Stromal cell of bone marrow (primary cell): ENCODE results near the gene TRIM28.
"Not testable (repeated sequence)": the region's sequence is repeated elsewhere in the genome, so short reads cannot be mapped to it uniquely, and the experiment has no call there.

Experiments
- DNase-seq: peaks from one replicate; pipeline ENCODE4 v3.0.0-alpha.2; 2012; ENCODE audit warnings: low read depth

Gene TRIM28

DNA sequence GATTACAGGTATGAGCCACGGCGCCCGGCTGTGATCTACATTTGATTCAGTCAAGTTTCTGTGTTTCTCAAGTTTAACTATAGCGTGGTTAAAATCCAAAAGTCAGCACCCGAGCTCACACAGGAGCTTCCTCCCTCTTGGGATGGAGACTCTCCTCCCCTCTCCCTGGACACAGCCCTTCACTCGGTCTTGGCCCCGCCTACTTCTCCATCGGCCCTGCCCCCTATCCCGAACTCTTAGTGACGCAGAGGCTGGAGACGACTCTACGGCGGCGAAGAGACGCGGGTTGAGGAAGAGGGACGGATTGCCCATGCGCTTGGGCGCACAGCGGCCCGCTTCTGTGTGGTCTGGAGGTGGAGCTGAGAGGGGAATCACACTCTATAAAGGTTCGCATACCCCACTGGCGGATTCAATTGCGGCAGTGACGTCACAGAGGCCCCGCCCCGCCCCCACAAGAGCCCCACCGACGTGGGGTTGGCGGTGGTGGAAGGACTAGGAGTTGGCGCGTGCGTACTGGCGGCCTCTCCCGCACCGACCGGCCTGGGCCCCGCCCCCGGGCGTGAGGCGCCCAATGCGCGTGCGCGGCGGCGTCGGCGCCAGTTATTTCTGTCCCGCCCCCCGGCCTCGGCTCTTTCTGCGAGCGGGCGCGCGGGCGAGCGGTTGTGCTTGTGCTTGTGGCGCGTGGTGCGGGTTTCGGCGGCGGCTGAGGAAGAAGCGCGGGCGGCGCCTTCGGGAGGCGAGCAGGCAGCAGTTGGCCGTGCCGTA is at the start of gene TRIM28:
Gene TRIM28 (plus strand): TSS at position 239 of the 765 bp plus-strand sequence. CDS start 694 bp downstream, outside the sequence.
- peak; percentile 98 for DNase-seq

DNA sequence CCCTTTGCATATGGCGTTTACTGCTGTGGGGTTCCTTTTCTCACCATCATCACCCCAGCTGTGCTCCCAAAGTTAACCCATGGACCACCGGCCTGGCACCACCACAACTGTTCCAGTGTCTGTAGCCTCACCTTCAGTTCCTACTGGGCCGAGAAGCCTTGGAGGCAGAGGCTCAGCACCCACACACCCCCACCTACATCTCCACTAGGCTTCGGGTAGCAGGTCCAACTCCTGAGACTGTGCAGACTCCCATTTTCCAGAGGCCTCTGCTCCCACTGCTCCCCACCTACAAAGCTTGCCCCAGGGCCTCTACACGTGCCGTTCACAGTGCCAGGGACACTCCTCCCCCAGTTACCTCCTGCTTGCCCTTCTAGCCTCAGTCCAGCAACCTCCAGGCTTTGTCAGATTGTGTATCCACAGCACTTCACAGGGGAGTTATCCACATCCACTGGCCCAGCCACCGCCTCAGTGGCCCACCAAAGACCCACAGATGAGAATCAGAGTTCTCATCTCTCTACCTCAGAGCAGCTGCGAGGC is 46.2 kb upstream of the TRIM28 start:
- DNase-seq = no peak

DNA sequence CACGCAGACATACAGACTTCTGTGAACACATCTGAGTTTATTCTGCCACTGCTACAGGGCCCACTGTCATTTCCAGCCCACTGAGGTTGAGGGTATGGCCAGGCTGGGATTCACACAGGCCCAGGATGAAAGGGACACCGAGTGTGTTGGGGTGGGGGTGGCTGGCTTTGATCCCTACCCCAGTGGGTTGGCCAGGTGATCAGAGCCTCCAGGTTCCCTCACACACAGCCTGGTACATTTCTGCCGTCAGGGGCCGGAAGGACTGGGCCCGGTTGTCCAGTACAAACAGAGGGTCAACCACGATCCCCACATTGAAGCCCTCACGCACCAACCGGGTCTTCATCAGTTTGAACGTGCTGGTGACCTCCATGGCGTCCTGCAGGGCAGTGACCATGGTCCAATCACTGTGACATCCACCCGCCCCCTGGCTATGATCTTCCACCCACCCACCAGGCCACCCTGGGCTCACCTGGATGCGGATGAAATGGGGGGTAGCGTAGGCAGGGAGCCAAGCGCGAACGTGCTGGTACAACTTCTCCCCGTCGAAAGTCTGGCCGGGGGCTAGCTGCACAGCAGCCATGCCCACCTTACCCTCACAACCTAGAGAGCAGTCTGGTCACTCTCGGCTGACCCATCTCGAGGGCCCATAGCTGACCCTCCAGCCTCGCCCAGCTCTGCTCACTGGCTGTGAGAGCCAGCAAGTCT is 45.4 kb upstream of the TRIM28 start:
- no peak for DNase-seq

- peak; percentile 99 for DNase-seq
Observed at GRCh38 chr19:58499021-58499927, 44.6 kb upstream of the TRIM28 start.

- no peak for DNase-seq
Observed at GRCh38 chr19:58500242-58500641, 43.6 kb upstream of the TRIM28 start.

DNA sequence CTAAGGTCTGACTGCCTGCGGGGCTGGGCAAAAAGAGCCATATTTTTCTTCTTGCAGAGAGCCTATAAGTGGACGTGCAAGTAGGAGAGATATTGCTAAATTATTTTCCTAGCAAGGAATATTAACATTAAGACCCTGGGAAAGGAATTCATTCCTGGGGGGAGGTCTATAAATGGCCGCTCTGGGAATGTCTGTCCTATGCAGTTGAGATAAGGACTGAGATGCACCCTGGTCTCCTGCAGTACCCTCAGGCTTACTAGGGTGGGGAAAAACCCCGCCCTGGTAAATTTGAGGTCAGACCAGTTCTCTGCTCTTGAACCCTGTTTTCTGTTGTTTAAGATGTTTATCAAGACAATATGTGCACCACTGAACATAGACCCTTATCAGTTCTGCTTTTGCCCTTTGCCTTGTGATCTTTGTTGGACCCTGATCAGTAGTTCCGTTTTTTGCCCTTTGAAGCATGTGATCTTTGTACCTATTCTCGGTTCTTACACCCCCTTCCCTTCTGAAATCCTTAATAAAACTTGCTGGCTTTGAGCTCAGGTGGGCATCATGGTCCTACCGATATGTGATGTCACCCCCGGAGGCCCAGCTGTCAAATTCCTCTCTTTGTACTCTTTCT is 36.2 kb upstream of the TRIM28 start:
- DNase-seq = not testable (repeated sequence)

- DNase-seq = no peak
Observed at GRCh38 chr19:58509731-58510083, 34.2 kb upstream of the TRIM28 start.

GRCh38 chr19:58510084-58510862 is 33.6 kb upstream of the TRIM28 start:
- DNase-seq = no peak

DNA sequence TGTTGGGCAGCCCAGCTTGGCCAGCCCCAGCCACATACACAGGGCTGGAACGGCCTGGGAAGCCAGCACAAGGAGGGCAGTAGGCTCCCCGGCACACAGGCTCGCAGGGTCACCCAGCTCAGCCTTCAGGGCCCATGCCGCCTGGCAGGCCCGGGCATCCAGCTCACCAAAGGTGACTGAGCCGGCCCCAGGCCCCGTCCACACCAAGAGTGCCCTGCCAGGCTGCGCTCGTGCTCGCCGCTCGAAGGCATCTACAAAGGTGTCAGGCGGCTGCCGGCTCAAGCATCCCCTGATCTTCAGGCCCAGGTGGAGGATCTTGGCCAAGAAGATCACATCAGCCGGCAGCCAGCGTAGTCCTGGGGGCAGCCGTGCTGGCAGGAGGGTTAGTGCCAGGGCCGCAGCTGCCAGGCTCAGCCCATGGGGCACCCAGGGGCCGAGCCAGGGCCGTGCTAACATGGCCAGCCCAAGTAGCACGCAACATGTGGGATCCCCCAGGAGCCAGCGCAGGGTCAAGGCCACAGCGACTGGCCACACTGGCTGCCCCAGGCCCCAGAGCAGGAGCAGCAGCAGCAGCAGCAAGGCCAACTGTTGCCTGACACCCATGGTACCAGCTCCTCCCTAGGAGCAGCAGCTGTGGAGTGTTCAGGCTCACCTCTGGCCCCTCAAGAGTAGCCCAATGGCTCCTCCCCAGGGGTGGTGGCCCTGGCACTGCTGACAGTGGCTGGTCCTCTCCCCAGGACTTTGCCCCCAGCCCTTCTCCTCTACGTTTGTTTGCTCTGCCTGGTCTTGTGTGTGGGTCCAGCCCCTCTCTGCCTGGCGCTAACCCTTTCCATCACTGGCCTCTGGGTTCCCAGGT is 32.3 kb upstream of the TRIM28 start, which contains the start of gene SLC27A5:
Gene SLC27A5 (minus strand): TSS at position 640 of the 856 bp plus-strand sequence. CDS start 37 bp downstream, at position 603.
- DNase-seq = no peak

- no peak for DNase-seq
Observed at GRCh38 chr19:58513213-58513693, 30.6 kb upstream of the TRIM28 start.

DNA sequence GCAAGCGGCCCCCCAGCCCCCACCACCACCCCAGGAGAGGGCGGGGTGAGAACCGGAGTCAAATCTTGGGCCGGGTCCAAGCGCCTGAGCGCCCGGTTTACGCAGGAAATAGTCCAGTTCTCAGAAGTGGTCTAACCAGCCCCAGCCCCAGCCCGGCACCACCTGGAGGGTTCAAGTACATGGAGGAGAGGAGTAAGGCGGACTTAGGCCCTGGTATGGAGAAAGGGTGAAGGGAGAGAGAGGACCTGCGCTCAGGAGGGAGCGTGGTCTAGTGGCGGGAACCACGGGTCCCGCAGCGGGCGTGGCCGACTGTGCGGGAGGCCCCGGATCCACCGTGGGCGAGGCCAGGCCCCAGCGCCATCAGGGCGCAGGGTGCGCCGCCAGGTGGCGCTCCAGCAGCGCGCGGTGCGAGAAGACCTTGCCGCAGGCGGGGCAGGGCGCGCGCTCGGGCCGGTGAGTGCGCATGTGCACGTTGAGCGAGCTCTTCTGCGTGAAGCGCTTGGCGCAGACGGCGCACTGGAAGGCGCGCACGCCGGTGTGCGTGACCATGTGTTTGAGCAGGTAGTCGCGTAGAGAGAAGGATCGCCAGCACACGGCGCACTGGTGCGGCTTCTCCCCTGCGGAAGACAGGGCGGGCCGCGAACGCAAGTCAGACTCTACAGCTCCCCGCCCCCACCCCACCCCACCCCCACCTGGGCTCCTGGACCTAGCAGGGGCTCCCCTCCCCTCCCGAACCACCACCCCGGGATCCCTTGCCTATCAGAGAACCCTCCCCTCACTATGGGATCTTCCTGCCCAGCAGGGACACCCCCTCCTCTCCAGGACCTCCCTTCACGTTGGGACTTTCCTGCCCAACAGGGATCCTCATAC is 29.9 kb upstream of the TRIM28 start:
- DNase-seq = peak; percentile 61

DNA sequence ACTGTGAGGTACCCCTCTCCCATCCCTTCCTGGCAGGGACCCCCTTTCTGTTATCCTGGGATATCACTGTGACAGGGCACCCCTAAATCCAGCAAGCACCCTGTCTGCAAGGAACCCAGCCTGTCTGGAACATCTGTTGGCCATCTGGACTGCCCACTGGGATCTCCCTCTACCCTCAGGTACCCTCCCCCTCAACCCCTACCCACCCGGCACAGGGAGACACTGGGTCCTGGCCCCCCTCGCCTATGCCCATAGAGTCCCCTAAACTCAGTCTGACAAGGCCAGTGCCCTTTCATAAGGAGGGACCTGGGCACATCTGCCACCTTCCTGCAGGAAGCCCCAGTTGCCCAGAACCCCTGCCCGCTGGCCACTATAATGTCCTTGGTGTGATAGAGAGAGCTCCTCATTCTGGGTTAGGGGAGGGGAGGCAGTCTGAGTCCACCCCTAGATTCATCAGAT is 29.3 kb upstream of the TRIM28 start:
- DNase-seq = no peak

DNA sequence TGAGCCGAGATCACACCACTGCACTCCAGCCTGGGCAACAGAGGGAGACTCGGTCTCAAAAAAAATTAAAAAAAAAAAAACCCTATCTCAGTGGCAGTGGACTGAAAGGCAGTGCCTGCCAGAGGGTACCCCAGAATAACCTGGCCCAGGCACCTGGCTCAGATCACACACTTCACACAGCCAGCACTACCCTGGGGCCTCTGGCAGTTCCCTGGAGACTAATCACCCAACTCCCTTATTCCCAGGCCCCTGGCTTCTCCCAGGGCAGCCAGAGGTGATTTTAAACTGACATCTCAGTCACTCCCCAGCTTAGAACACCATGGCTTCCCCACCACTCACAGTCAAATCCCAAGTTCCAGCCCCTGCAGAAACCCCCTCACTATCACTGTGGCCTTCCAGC is 28.6 kb upstream of the TRIM28 start:
- no peak for DNase-seq

- DNase-seq = no peak
Observed at GRCh38 chr19:58516246-58516836, 27.5 kb upstream of the TRIM28 start.

- DNase-seq = no peak
Observed at GRCh38 chr19:58516964-58517833, 26.7 kb upstream of the TRIM28 start.

GRCh38 chr19:58518256-58519086 is 25.4 kb upstream of the TRIM28 start:
- no peak for DNase-seq

- DNase-seq = peak; percentile 54
Observed at GRCh38 chr19:58519087-58519354, 24.8 kb upstream of the TRIM28 start.
